HL-60 (cell line): ENCODE data around the gene KDM3A.

ENCODE experiments used
- CTCF ChIP-seq: IDR thresholded peaks from one replicate; pipeline ENCODE4 v1.5.1; 2011; ENCODE audit warnings: low read length, control low read depth, inconsistent platforms; ENCODE audit not compliant: insufficient read depth
- POLR2AphosphoS5 ChIP-seq: IDR thresholded peaks from 2 replicates; pipeline ENCODE4 v1.6.1; 2012; ENCODE audit warnings: low read depth
- SPI1 ChIP-seq: IDR thresholded peaks from 2 replicates; pipeline ENCODE4 v1.6.1; 2012; ENCODE audit warnings: low read depth, mild to moderate bottlenecking, borderline replicate concordance

DNA sequence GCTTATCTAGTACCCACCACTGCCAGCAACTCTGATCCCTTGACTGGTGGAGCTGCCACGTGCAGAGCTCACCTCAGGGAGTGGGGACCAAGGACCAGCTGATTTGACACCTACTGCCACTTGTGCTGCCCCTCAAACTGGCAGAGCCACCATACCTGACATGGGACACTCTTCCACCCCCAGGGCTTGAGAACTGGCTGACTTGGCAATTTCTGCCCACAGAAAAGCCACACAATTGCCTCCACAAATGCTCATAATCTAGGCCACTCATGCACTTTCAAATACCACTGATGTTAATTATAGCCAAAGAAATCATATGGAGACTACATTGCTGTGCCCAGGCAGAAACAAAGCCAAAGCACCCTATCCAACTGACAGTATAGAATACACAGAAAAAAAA lies 11.8 kb upstream of the KDM3A start:
- TF ChIP-seq CTCF (no peak), POLR2AphosphoS5 (no peak), SPI1 (no peak)
